ENCODE data around the gene PTMA.

Gene PTMA

DNA sequence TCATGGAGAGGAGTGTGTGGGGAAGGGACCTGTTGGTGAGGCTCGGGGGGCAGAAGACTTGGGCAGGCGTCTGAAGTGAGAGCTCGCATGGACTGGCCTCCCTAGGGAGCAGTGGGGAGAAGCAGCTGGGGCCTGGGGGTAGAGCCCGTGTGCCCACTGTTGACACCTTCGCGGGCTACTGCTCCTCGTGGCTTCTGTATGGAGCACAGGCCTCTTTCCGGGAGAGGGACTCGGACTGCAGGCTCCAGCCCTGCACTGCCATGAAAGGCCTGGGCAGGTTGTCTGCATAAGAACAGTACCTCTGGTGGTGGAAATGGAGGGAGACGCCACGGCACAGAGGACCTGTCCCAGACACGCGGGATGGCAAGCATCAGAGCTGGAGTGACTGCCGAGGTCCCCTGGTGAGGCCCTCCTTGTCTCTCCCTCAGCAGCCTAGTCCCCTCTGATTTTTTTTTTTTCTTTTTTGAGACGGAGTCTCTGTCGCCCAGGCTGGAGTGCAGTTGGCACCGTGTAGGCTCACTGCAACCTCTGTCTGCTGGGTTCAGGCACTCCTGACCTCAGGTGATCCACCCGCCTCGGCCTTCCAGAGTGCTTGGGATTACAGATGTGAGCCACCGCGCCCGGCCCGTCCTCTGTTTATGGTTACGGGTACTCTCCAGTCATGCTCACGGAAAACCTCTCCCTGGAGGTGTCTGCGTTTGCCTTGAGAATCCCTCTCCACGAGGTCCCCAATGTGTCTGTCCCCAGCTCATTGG, 44.7 kb upstream of the PTMA start:
- DNase-seq (ENCODE audit: low read depth, low spot score), result no peak
- Histone ChIP-seq H3K4me3 (ENCODE audit: insufficient read length, low read depth) (no peak overlapping the region), H3K4me1 (ENCODE audit: insufficient read depth, insufficient read length) (peaks cover 31% of the 10 kb centered on the region), H3K36me3 (ENCODE audit: insufficient read depth, insufficient read length, low read length) (no peaks in the 10 kb centered on the region), H3K27me3 (ENCODE audit: insufficient read depth, insufficient read length) (no peaks in the 10 kb centered on the region), H3K9me3 (ENCODE audit: insufficient read depth, low read length) (no peaks in the 10 kb centered on the region), H3K9ac (ENCODE audit: insufficient read length, low read depth) (peak overlapping the region; percentile 73)
- TF ChIP-seq ZNF274 (IDR thresholded peaks at IDR 0.05; ENCODE audit: low read depth, low read length) (no peak), SUZ12 (IDR thresholded peaks at IDR 0.05; ENCODE audit: extremely low read depth, insufficient read depth, insufficient read length) (no peak), YY1 (IDR thresholded peaks at IDR 0.05; ENCODE audit: insufficient read depth, insufficient read length) (no peak)

DNA sequence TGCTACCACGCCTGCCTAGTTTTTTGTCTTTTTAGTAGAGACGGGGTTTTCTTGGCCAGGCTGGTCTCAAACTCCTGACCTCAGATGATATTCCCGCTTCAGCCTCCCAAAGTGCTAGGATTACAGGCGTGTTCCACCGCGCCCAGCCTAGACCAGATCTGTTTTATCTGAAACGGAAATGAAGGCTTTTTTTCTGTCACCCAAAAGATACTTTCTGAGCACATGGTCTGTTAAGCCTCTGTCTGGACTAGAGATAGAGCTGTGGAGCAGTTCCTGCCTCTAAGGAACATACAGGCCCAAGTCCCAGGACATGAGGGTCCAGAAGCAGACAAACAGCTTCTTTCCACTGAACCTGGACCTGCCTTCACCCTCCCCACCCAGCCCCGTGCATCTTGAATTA, 43.6 kb upstream of the PTMA start:
- no peak overlapping the region for H3K4me3 ChIP-seq (ENCODE audit: insufficient read length, low read depth)
- DNase-seq (ENCODE audit: low read depth, low spot score), result no peak
- peak overlapping the region; percentile 88 for H3K9ac ChIP-seq (ENCODE audit: insufficient read length, low read depth)
- H3K4me1 ChIP-seq (ENCODE audit: insufficient read depth, insufficient read length), result peaks cover 31% of the 10 kb centered on the region
- no peaks in the 10 kb centered on the region for H3K27me3 ChIP-seq (ENCODE audit: insufficient read depth, insufficient read length)
- TF ChIP-seq YY1 (IDR thresholded peaks at IDR 0.05; ENCODE audit: insufficient read depth, insufficient read length), result no peak
- no peak for TF ChIP-seq SUZ12 (IDR thresholded peaks at IDR 0.05; ENCODE audit: extremely low read depth, insufficient read depth, insufficient read length)
- H3K9me3 ChIP-seq (ENCODE audit: insufficient read depth, low read length), result no peaks in the 10 kb centered on the region
- no peaks in the 10 kb centered on the region for H3K36me3 ChIP-seq (ENCODE audit: insufficient read depth, insufficient read length, low read length)

DNA sequence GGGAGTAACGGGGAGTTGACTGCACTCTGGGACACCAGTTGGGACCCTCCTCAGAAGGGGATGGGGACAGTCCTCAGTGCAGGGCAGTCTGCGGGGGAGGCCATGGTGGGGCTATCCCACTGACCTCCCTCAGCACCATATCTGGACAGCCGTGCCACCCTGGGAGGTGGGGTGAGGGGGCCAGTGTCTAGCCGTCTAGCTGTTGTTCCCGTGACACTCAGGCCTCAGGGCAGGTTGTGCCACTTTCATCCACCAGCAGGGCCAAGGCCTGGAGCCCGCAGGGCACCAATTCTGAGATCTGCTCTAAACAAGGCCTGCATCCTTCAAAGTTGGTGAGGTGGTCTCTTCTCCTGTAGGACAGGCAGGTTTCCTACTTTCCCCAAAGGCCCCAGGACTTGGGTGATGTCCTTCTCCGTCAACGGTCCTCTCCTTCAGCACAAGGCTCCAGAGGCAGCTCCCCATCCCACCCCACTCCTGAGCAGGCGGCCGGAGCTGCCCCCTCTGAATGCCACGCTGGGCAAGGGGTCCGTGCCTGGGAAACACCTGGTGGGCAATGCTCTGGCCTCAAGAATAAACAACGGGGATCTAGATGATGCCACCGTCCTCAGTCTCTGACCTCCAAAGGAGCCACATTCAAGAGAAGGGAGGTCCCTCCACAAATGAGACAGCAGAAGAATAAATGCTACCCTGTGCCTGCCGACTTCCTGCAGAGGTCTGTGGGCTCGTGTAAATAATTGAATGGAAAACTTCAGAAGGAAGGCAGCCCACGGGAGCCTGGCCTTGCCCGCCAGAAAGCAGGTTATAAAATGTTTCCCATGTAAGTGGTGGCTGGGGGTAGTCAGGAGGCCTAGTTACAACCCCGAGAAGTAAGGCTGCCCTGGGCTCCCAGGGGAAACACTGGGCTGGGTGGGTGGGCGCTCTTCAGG, 42.8 kb upstream of the PTMA start:
- no peaks in the 10 kb centered on the region for H3K27me3 ChIP-seq (ENCODE audit: insufficient read depth, insufficient read length)
- no peaks in the 10 kb centered on the region for H3K36me3 ChIP-seq (ENCODE audit: insufficient read depth, insufficient read length, low read length)
- peak overlapping the region; percentile 31 for H3K4me3 ChIP-seq (ENCODE audit: insufficient read length, low read depth)
- DNase-seq (ENCODE audit: low read depth, low spot score), result no peak
- H3K9me3 ChIP-seq (ENCODE audit: insufficient read depth, low read length), result no peaks in the 10 kb centered on the region
- peaks cover 33% of the 10 kb centered on the region for H3K4me1 ChIP-seq (ENCODE audit: insufficient read depth, insufficient read length)
- TF ChIP-seq ZNF274 (IDR thresholded peaks at IDR 0.05; ENCODE audit: low read depth, low read length) (no peak), YY1 (IDR thresholded peaks at IDR 0.05; ENCODE audit: insufficient read depth, insufficient read length) (no peak), SUZ12 (IDR thresholded peaks at IDR 0.05; ENCODE audit: extremely low read depth, insufficient read depth, insufficient read length) (no peak)
- H3K9ac ChIP-seq (ENCODE audit: insufficient read length, low read depth), result peak overlapping the region; percentile 88

DNA sequence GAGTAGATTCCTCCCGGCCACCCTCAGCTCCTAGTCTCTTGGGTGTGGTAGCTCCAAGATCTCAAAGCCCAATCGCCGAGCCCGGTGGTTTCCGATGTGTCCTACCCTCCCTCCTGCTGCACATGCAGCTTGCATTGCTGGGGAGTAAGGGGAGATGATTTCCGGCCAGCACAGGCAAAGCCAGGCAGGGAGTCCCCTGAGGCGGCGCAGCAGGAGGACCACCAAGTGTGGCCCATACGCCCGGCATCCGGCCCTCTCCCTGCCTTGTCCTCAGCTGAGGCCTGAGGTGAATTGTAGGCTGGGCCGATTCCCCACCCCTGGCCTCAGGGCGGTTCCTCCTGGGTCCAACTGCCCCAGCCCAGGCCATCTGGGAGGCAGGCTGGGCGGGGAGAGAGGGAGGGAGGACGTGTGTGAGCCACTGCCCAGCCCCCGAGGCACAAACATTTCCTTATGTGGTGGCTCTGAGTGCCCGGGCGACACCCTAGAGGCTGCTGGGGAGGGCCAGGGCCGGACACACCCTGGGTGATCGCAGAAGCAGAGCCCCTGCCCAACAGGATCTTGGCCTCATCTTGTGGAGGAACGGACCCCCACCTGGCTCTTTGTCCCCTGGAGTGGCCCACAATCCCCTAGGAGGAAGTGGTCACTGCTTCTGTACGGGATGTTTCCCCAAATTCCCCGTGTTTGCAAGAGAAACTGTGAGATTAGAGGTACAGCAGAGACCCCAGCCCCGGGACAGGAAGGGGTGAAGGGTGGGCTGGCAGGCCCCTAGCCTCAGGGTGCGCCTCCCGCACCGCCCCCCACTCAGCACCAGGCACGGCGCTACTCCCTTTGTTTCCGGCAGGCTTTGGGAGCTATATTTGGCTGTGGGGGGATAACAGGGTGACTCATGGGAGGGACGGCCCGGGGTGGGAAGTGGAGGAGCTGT, 41.9 kb upstream of the PTMA start:
- no peaks in the 10 kb centered on the region for H3K9me3 ChIP-seq (ENCODE audit: insufficient read depth, low read length)
- peak overlapping the region; percentile 54 for H3K4me3 ChIP-seq (ENCODE audit: insufficient read length, low read depth)
- H3K9ac ChIP-seq (ENCODE audit: insufficient read length, low read depth), result peak overlapping the region; percentile 88
- no peak for DNase-seq (ENCODE audit: low read depth, low spot score)
- no peaks in the 10 kb centered on the region for H3K36me3 ChIP-seq (ENCODE audit: insufficient read depth, insufficient read length, low read length)
- peaks cover 33% of the 10 kb centered on the region for H3K4me1 ChIP-seq (ENCODE audit: insufficient read depth, insufficient read length)
- H3K27me3 ChIP-seq (ENCODE audit: insufficient read depth, insufficient read length), result no peaks in the 10 kb centered on the region
- TF ChIP-seq YY1 (IDR thresholded peaks at IDR 0.05; ENCODE audit: insufficient read depth, insufficient read length), result no peak
- no peak for TF ChIP-seq SUZ12 (IDR thresholded peaks at IDR 0.05; ENCODE audit: extremely low read depth, insufficient read depth, insufficient read length)
- no peak for TF ChIP-seq ZNF274 (IDR thresholded peaks at IDR 0.05; ENCODE audit: low read depth, low read length)

DNA sequence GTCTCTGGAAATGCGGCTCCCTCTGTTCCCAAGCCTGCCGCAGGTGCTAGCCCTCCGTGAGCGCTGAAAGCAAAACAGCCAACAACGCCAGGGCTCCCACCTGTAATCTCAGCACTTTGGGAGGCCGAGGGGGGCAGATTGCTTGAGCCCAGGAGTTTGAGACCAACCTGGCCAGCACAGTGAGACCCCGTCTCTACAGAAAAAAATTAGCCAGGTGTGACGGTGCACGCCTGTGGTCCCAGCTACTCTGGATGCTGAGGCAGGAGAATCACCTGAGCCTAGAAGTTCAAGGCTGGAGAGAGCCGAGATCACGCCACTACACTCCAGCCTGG, 41.3 kb upstream of the PTMA start:
- no peak for TF ChIP-seq ZNF274 (IDR thresholded peaks at IDR 0.05; ENCODE audit: low read depth, low read length)
- TF ChIP-seq YY1 (IDR thresholded peaks at IDR 0.05; ENCODE audit: insufficient read depth, insufficient read length), result no peak
- no peak for TF ChIP-seq SUZ12 (IDR thresholded peaks at IDR 0.05; ENCODE audit: extremely low read depth, insufficient read depth, insufficient read length)
- Histone ChIP-seq H3K4me1 (ENCODE audit: insufficient read depth, insufficient read length) (peaks cover 37% of the 10 kb centered on the region), H3K27me3 (ENCODE audit: insufficient read depth, insufficient read length) (no peaks in the 10 kb centered on the region), H3K9ac (ENCODE audit: insufficient read length, low read depth) (peak overlapping the region; percentile 88), H3K9me3 (ENCODE audit: insufficient read depth, low read length) (no peaks in the 10 kb centered on the region), H3K4me3 (ENCODE audit: insufficient read length, low read depth) (peak overlapping the region; percentile 54), H3K36me3 (ENCODE audit: insufficient read depth, insufficient read length, low read length) (no peaks in the 10 kb centered on the region)
- no peak for DNase-seq (ENCODE audit: low read depth, low spot score)

DNA sequence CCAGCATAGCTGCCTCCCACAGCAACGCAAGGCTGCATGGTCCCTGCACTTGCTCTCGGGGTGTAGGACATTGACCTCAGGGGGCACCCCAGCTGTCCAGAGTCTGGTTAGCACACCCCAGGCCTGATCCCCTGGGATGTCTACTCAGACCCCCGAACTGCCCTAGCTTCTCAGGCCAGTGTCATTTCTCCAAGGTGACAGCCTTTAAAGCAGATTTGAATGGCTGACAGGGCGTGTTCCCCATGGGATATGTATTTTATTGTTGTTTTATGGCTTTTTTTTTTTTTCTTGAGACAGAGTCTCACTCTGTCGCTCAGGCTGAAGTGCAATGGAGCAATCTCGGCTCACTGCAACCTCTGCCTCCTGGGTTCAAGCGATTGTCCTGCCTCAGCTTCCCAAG, 40.8 kb upstream of the PTMA start:
- Histone ChIP-seq H3K9ac (ENCODE audit: insufficient read length, low read depth) (peak overlapping the region; percentile 88), H3K9me3 (ENCODE audit: insufficient read depth, low read length) (no peaks in the 10 kb centered on the region), H3K27me3 (ENCODE audit: insufficient read depth, insufficient read length) (no peaks in the 10 kb centered on the region), H3K4me1 (ENCODE audit: insufficient read depth, insufficient read length) (peaks cover 41% of the 10 kb centered on the region), H3K36me3 (ENCODE audit: insufficient read depth, insufficient read length, low read length) (no peaks in the 10 kb centered on the region), H3K4me3 (ENCODE audit: insufficient read length, low read depth) (peak overlapping the region; percentile 54)
- DNase-seq (ENCODE audit: low read depth, low spot score), result no peak
- no peak for TF ChIP-seq SUZ12 (IDR thresholded peaks at IDR 0.05; ENCODE audit: extremely low read depth, insufficient read depth, insufficient read length)
- TF ChIP-seq YY1 (IDR thresholded peaks at IDR 0.05; ENCODE audit: insufficient read depth, insufficient read length), result no peak
- TF ChIP-seq ZNF274 (IDR thresholded peaks at IDR 0.05; ENCODE audit: low read depth, low read length), result no peak
